Stimulated activated CD8-positive, alpha-beta memory T cell treated with anti-CD3 and anti-CD28 coated beads, Interleukin-7, amount 100 ng/mL, for 1 hour (primary cell): ENCODE results near the gene TMEM106A.
"Not testable (repeated sequence)": the region's sequence is repeated elsewhere in the genome, so short reads cannot be mapped to it uniquely, and the experiment has no call there.

ENCODE experiments used
- DNase-seq, 2 donors: peaks; one replicate each; pipeline ENCODE4 v3.0.0-alpha.2; 2020; ENCODE audit warnings: low read depth in 2 of 2

Gene TMEM106A

GRCh38 chr17:43211480-43212402 is at the start of gene TMEM106A:
Gene TMEM106A, plus strand, starts transcription at chr17:43211875. Its CDS starts 1,167 bp downstream, at chr17:43213042.
- DNase-seq: peak; percentile 42 to 48

GRCh38 chr17:43165971-43166370 is 45.7 kb upstream of the TMEM106A start:
- not testable (repeated sequence) for DNase-seq

GRCh38 chr17:43169561-43170139 is 42.0 kb upstream of the TMEM106A start:
- DNase-seq: no peak

GRCh38 chr17:43170140-43170765 is 41.4 kb upstream of the TMEM106A start:
- DNase-seq: peak; percentile 64 to 68

- peak; percentile 86 to 89 for DNase-seq
Measured at GRCh38 chr17:43170766-43171585, 40.7 kb upstream of the TMEM106A start, which contains the start of gene NBR1. Gene NBR1, plus strand, starts transcription at chr17:43171214. Its CDS starts 4,586 bp downstream, at chr17:43175800.

GRCh38 chr17:43171586-43172487 is 39.8 kb upstream of the TMEM106A start:
- no peak for DNase-seq

- no peak for DNase-seq
Measured at GRCh38 chr17:43175213-43176118, 36.2 kb upstream of the TMEM106A start.

- DNase-seq: no peak
Measured at GRCh38 chr17:43176119-43176570, 35.5 kb upstream of the TMEM106A start.

GRCh38 chr17:43183921-43184320 is 27.8 kb upstream of the TMEM106A start:
- no peak for DNase-seq

GRCh38 chr17:43186656-43187055 is 25.0 kb upstream of the TMEM106A start:
- DNase-seq: not testable (repeated sequence)

GRCh38 chr17:43193251-43193650 is 18.4 kb upstream of the TMEM106A start:
- no peak for DNase-seq

GRCh38 chr17:43199633-43200032 is 12.0 kb upstream of the TMEM106A start:
- no peak for DNase-seq

- no peak for DNase-seq
Measured at GRCh38 chr17:43200127-43200526, 11.5 kb upstream of the TMEM106A start.

- DNase-seq: not testable (repeated sequence)
Measured at GRCh38 chr17:43203013-43203412, 8.7 kb upstream of the TMEM106A start.

GRCh38 chr17:43210576-43210975 is 1.1 kb upstream of the TMEM106A start:
- no peak for DNase-seq

GRCh38 chr17:43211123-43211479 is 574 bp upstream of the TMEM106A start:
- no peak for DNase-seq

GRCh38 chr17:43212641-43213490 is 1.2 kb downstream of the TMEM106A start:
- DNase-seq: no peak

GRCh38 chr17:43213545-43213944 is 1.9 kb downstream of the TMEM106A start:
- DNase-seq: no peak
